Gastrocnemius medialis (tissue), 4 donors: ENCODE results near the gene ROBO2. TPM values are rescaled to one million over a fixed set of nuclear protein-coding genes. Genes with fewer than 3 reads are reported as not detected.

Experiments
- ATAC-seq, 2 donors: fragments of 150-250 bp; one replicate each; pipeline ENCODE4 v1.9.1; 2016
- DNase-seq, 2 donors: peaks; one replicate each; pipeline ENCODE4 v3.0.0-alpha.2; 2019
- H3K27ac ChIP-seq, 4 donors: fragments of 200-600 bp; sonication (generic); 1 replicate in 1 of 4; 2 replicates in 3 of 4; pipeline ENCODE4 v1.5.1; 2016 to 2018; ENCODE audit warnings: mild to moderate bottlenecking in 2 of 4, moderate library complexity in 1 of 4
- H3K27me3 ChIP-seq, 3 donors: fragments of 200-600 bp; sonication (generic) in 2 of 3; 1 replicate in 1 of 3; 2 replicates in 2 of 3; pipeline versions ENCODE4 v1.5.1 to v1.6.0; 2016 to 2019; ENCODE audit warnings: mild to moderate bottlenecking in 1 of 3, moderate library complexity in 1 of 3
- H3K36me3 ChIP-seq, 2 donors: fragments of 200-600 bp; sonication (generic) in 1 of 2; one replicate each; pipeline ENCODE4 v1.5.1; 2017 to 2018
- H3K4me1 ChIP-seq, 2 donors: fragments of 200-600 bp; sonication (generic) in 1 of 2; one replicate each; pipeline ENCODE4 v1.5.1; 2016 to 2017; ENCODE audit warnings: mild to moderate bottlenecking in 2 of 2
- H3K4me3 ChIP-seq, 4 donors: fragments of 200-600 bp; sonication (generic) in 3 of 4; 1 replicate in 1 of 4; 2 replicates in 3 of 4; pipeline ENCODE4 v1.5.1; 2016 to 2019; ENCODE audit warnings: mild to moderate bottlenecking in 2 of 4
- H3K9me3 ChIP-seq, 3 donors: fragments of 200-600 bp; sonication (generic) in 2 of 3; 1 replicate in 1 of 3; 2 replicates in 2 of 3; pipeline ENCODE4 v1.5.1; 2016 to 2019
- POLR2A ChIP-seq, 2 donors: fragments of 450-650 bp; IDR thresholded peaks; one replicate each; pipeline ENCODE4 v1.6.1; 2017; ENCODE audit warnings: antibody characterized with exemption in 2 of 2, mild to moderate bottlenecking in 2 of 2, moderate library complexity in 2 of 2
- in situ Hi-C, 4 donors: fragments of 200-750 bp; cut with MboI; loops; one replicate each; pipeline versions ENCODE4 v1.15.0 to v1.8.0; 2017; ENCODE audit warnings: low sequenced_read_pairs in 4 of 4
- intact Hi-C: fragments of 100-400 bp; cut with DNase I; formaldehyde crosslinking; loops from one replicate; pipeline ENCODE4 v1.15.1; 2023; ENCODE audit warnings: low total_unique reads
- total RNA-seq, 4 donors: library from RNA; depleted of rRNA; stranded (reverse); fragments of >200 nt; gene quantifications; one replicate each; pipeline versions ENCODE4 v1.1.0 to v1.2.3, GENCODE V29; 2016
- TF ChIP-seq, protein P1 (sequence below), 5 experiments: fragments of 450-650 bp in 3 of 5; fragments of 200-600 bp in 2 of 5; sonication (generic) in 2 of 5; IDR thresholded peaks in 4 of 5; conservative IDR thresholded peaks in 1 of 5; 1 replicate in 4 of 5; 2 replicates in 1 of 5; pipeline ENCODE4 v1.5.1; 2016 to 2019; ENCODE audit warnings: antibody characterized with exemption in 5 of 5, mild to moderate bottlenecking in 3 of 5, moderate library complexity in 3 of 5

ROBO2 gene
- total RNA-seq, 4 donors from 2014 or later: 0.07 TPM; not detected in 3

DNA sequence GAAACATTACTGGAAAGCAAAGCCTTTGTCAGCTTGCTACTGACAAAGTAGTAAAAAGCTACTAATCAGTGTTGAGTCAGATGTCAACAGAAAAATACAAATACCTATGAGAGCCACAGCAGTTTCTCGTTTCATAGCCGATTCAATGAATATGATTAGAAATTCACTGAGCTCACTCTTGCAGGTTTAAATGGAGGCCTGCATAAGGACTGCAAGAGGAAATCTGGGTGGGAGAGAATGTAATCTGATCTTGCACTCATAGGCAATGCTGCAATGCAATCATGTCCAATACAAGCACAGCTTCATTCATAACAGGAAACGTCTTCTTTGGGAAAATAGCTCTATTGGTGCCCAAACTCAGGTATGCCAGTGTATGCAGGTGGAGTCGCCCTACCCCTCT, 608.8 kb downstream of the ROBO2 start:
- Histone ChIP-seq H3K36me3 (no peaks in the 10 kb centered on the region), H3K9me3 (no peaks in the 10 kb centered on the region), H3K4me3 (no peak overlapping the region), H3K4me1 (no peaks in the 10 kb centered on the region), H3K27ac (no peak overlapping the region), H3K27me3 (no peaks in the 10 kb centered on the region)
- no peak for ATAC-seq
- intact Hi-C loops: no loop called here
- DNase-seq: no peak
- no peak for TF ChIP-seq POLR2A (IDR thresholded peaks at IDR 0.05)
- TF ChIP-seq, protein P1, sequence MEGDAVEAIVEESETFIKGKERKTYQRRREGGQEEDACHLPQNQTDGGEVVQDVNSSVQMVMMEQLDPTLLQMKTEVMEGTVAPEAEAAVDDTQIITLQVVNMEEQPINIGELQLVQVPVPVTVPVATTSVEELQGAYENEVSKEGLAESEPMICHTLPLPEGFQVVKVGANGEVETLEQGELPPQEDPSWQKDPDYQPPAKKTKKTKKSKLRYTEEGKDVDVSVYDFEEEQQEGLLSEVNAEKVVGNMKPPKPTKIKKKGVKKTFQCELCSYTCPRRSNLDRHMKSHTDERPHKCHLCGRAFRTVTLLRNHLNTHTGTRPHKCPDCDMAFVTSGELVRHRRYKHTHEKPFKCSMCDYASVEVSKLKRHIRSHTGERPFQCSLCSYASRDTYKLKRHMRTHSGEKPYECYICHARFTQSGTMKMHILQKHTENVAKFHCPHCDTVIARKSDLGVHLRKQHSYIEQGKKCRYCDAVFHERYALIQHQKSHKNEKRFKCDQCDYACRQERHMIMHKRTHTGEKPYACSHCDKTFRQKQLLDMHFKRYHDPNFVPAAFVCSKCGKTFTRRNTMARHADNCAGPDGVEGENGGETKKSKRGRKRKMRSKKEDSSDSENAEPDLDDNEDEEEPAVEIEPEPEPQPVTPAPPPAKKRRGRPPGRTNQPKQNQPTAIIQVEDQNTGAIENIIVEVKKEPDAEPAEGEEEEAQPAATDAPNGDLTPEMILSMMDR (IDR thresholded peaks at IDR 0.05 in 4 of 5, conservative IDR thresholded peaks at IDR 0.05 in 1 of 5): no peak
- in situ Hi-C loops: no loop called here

DNA sequence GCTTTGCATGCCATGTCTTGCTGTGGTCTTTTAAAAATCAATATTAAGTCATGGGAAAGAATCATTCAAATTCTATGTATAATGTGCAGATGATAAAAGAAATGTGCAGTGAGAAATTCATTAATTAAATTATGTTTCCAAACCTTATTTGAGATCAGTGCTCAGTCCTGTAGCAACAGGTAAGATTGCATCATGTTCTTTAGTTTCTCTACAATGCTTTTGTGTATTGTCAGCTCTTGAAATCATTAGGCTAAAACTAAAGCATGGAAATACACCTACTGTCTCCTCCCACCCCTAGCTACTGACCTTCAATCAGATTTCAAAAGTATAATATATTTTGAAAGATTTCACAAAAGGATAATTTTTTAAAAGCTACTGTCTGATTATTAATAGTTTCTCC, 612.7 kb downstream of the ROBO2 start:
- Histone ChIP-seq H3K4me3 (no peak overlapping the region), H3K27me3 (no peaks in the 10 kb centered on the region), H3K36me3 (no peaks in the 10 kb centered on the region), H3K27ac (no peak overlapping the region), H3K4me1 (no peaks in the 10 kb centered on the region), H3K9me3 (no peaks in the 10 kb centered on the region)
- in situ Hi-C loops: no loop called here
- ATAC-seq (no peak), DNase-seq (no peak)
- TF ChIP-seq, protein P1 (IDR thresholded peaks at IDR 0.05 in 4 of 5, conservative IDR thresholded peaks at IDR 0.05 in 1 of 5): no peak
- no peak for TF ChIP-seq POLR2A (IDR thresholded peaks at IDR 0.05)
- intact Hi-C loops: no loop called here

DNA sequence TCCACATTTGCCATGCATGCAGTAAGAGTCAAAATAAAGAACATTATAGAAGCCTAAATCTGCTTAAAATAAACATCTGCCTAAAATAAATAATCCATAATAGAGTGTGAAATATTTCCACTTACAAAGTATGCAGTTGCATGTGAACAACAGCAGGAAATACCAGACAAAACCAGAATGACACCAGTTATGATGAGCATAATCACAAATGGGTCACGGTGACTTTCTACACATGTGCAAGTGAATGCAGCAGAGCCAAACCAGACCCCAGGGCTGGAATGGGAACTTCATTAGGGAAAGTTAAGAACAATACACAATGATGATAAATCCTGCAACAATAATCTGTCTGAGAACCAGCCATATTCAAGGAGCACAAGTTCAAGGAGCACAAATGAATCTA, 615.5 kb downstream of the ROBO2 start:
- no peaks in the 10 kb centered on the region for H3K4me1 ChIP-seq
- ATAC-seq (no peak), DNase-seq (no peak)
- H3K4me3 ChIP-seq: no peak overlapping the region
- H3K27me3 ChIP-seq: no peaks in the 10 kb centered on the region
- no peak overlapping the region for H3K27ac ChIP-seq
- TF ChIP-seq POLR2A (IDR thresholded peaks at IDR 0.05): no peak
- TF ChIP-seq, protein P1 (IDR thresholded peaks at IDR 0.05 in 4 of 5, conservative IDR thresholded peaks at IDR 0.05 in 1 of 5): no peak
- no peaks in the 10 kb centered on the region for H3K36me3 ChIP-seq
- in situ Hi-C loops: no loop called here
- intact Hi-C loops: no loop called here
- H3K9me3 ChIP-seq: no peaks in the 10 kb centered on the region

DNA sequence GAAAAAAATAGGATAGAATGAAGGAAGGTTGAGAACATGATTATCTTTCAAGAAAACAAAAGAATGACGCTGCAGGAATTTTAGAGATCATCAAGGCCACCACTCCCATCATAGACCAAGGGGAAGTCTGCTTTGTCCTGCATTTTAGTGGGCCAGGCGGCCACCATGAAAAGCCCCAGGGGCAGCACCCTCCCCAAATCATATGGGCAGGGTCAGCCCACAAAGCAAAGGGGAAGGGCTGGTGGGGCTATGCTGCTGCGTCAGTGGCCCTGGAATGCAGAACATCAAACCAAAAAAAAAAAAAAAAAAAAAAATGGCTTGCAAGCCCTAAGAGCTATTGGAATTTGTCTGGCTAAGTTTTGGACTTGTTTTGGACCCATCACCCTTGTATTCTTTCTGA, 620.8 kb downstream of the ROBO2 start:
- Histone ChIP-seq H3K27ac (no peak overlapping the region), H3K9me3 (no peaks in the 10 kb centered on the region), H3K27me3 (no peaks in the 10 kb centered on the region), H3K4me3 (no peak overlapping the region), H3K36me3 (no peaks in the 10 kb centered on the region), H3K4me1 (no peaks in the 10 kb centered on the region)
- no peak for DNase-seq
- intact Hi-C loops (no loop called here), in situ Hi-C loops (no loop called here)
- no peak for ATAC-seq
- TF ChIP-seq POLR2A (IDR thresholded peaks at IDR 0.05): no peak
- TF ChIP-seq, protein P1 (IDR thresholded peaks at IDR 0.05 in 4 of 5, conservative IDR thresholded peaks at IDR 0.05 in 1 of 5): no peak

DNA sequence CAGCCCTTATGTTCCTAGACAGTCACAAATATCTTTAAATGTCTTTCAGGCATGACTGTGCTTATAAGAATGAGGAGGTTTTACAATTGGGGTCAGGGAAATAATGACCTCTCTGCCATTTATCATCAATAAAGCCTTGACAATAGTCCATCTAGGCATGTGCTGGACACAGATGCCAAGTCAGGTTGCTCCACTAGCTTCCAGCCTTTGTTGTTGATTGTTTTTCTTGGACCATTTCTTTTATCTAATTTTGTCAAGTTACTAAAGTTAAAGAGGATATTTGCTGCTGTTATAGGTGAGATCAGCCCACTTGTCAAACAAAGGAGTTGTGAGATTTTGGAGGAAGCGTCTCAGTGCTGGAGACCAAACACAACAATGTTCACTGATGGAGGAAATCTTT, 628.0 kb downstream of the ROBO2 start:
- in situ Hi-C loops: no loop called here
- H3K9me3 ChIP-seq: no peaks in the 10 kb centered on the region
- H3K4me1 ChIP-seq: no peaks in the 10 kb centered on the region
- ATAC-seq (no peak), DNase-seq (no peak)
- TF ChIP-seq, protein P1 (IDR thresholded peaks at IDR 0.05 in 4 of 5, conservative IDR thresholded peaks at IDR 0.05 in 1 of 5): no peak
- no peak for TF ChIP-seq POLR2A (IDR thresholded peaks at IDR 0.05)
- H3K27me3 ChIP-seq: no peaks in the 10 kb centered on the region
- no peak overlapping the region for H3K4me3 ChIP-seq
- no peaks in the 10 kb centered on the region for H3K36me3 ChIP-seq
- intact Hi-C loops: no loop called here
- no peak overlapping the region for H3K27ac ChIP-seq
